Neutrophil (primary cell): ENCODE measurements around the gene PFKFB3.
"Not testable (repeated sequence)": the region's sequence is repeated elsewhere in the genome, so short reads cannot be mapped to it uniquely, and the experiment has no call there.

Experiments
- H3K27ac ChIP-seq: fragments of 200-600 bp; sonication (generic); 2 replicates; pipeline ENCODE4 v1.5.1; 2016; ENCODE audit warnings: mild to moderate bottlenecking, moderate library complexity
- H3K27me3 ChIP-seq: fragments of 200-600 bp; sonication (generic); 2 replicates; pipeline ENCODE4 v1.6.0; 2016; ENCODE audit warnings: mild to moderate bottlenecking
- H3K36me3 ChIP-seq: fragments of 200-600 bp; sonication (generic); 2 replicates; pipeline ENCODE4 v1.5.1; 2017
- H3K4me1 ChIP-seq, 2 experiments: fragments of 200-600 bp in 1 of 2; sonication (generic) in 1 of 2; 1 replicate in 1 of 2; 2 replicates in 1 of 2; pipeline versions ENCODE4 v1.5.1 to v1.6.1; 2013 to 2016; ENCODE audit warnings: low read depth in 1 of 2, low read length in 1 of 2, mild to moderate bottlenecking in 1 of 2, moderate library complexity in 1 of 2; ENCODE audit not compliant: control insufficient read depth in 1 of 2, insufficient read depth in 1 of 2
- H3K4me3 ChIP-seq, 2 experiments: fragments of 200-600 bp in 1 of 2; sonication (generic) in 1 of 2; 1 replicate in 1 of 2; 2 replicates in 1 of 2; pipeline ENCODE4 v1.5.1; 2013 to 2016; ENCODE audit warnings: low read depth in 1 of 2, low read length in 1 of 2, mild to moderate bottlenecking in 1 of 2, moderate library complexity in 1 of 2
- H3K9me3 ChIP-seq: fragments of 200-600 bp; sonication (generic); 2 replicates; pipeline ENCODE4 v1.5.1; 2016
- TF ChIP-seq, protein P1 (sequence below): fragments of 200-600 bp; sonication (generic); IDR thresholded peaks from 2 replicates; pipeline ENCODE4 v1.5.1; 2016; ENCODE audit warnings: antibody characterized with exemption

Gene PFKFB3

GRCh38 chr10:6162589-6163356, 40.0 kb upstream of the PFKFB3 start:
- Histone ChIP-seq H3K36me3 (no peaks in the 10 kb centered on the region), H3K27me3 (no peaks in the 10 kb centered on the region), H3K27ac (peak overlapping the region; percentile 77), H3K9me3 (no peaks in the 10 kb centered on the region), H3K4me3 (peak overlapping the region; percentile 75 to 78), H3K4me1 (peaks cover 24 to 25% of the 10 kb centered on the region in 2 experiments)
- TF ChIP-seq, protein P1, sequence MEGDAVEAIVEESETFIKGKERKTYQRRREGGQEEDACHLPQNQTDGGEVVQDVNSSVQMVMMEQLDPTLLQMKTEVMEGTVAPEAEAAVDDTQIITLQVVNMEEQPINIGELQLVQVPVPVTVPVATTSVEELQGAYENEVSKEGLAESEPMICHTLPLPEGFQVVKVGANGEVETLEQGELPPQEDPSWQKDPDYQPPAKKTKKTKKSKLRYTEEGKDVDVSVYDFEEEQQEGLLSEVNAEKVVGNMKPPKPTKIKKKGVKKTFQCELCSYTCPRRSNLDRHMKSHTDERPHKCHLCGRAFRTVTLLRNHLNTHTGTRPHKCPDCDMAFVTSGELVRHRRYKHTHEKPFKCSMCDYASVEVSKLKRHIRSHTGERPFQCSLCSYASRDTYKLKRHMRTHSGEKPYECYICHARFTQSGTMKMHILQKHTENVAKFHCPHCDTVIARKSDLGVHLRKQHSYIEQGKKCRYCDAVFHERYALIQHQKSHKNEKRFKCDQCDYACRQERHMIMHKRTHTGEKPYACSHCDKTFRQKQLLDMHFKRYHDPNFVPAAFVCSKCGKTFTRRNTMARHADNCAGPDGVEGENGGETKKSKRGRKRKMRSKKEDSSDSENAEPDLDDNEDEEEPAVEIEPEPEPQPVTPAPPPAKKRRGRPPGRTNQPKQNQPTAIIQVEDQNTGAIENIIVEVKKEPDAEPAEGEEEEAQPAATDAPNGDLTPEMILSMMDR = no peak

GRCh38 chr10:6163364-6164270, 39.1 kb upstream of the PFKFB3 start:
- Histone ChIP-seq H3K4me3 (peak overlapping the region; percentile 75 to 78), H3K4me1 (peaks cover 24 to 25% of the 10 kb centered on the region in 2 experiments), H3K36me3 (no peaks in the 10 kb centered on the region), H3K27ac (peak overlapping the region; percentile 77), H3K9me3 (no peaks in the 10 kb centered on the region), H3K27me3 (no peaks in the 10 kb centered on the region)
- TF ChIP-seq, protein P1 = peak; percentile 15

DNA sequence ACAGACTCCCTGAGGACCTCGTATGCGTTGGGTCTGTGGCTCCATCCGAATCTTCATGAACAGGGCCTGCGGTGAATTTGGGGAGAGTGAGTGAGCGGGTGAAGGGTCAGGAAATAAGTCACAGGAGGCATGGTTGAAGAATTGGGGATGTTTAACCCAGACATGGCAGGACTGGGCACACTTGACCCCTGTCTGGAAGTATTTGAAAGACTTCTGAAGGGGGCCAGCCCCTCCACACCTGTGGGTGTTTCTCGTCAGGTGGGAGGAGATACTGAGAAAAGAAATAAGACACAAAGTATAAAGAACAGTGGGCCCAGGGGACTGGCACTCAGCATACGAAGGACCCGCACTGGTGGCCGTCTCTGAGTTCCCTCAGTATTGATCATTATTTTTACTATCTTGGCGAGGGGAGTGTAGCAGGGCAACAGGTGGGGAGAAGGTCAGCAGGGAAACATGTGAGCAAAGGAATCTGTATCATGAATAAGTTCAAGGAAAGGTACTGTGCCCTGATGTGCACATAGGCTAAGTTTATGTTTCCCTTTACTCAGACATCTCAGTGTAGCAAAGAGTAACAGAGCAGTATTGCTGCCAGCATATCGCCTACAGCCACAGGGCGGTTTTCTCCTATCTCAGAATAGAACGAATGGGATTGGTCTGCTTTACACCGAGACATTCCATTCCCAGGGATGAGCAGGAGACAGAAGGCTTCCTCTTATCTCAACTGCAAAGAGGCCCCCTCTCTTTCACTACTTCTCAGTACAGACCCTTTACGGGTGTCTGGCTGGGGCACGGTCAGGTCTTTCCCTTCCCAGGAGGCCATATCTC, 38.2 kb upstream of the PFKFB3 start:
- peak overlapping the region; percentile 75 to 78 for H3K4me3 ChIP-seq
- peaks cover 24 to 25% of the 10 kb centered on the region in 2 experiments for H3K4me1 ChIP-seq
- H3K9me3 ChIP-seq = no peaks in the 10 kb centered on the region
- H3K27me3 ChIP-seq = no peaks in the 10 kb centered on the region
- H3K36me3 ChIP-seq = no peaks in the 10 kb centered on the region
- TF ChIP-seq, protein P1 = no peak
- H3K27ac ChIP-seq = peak overlapping the region; percentile 77

DNA sequence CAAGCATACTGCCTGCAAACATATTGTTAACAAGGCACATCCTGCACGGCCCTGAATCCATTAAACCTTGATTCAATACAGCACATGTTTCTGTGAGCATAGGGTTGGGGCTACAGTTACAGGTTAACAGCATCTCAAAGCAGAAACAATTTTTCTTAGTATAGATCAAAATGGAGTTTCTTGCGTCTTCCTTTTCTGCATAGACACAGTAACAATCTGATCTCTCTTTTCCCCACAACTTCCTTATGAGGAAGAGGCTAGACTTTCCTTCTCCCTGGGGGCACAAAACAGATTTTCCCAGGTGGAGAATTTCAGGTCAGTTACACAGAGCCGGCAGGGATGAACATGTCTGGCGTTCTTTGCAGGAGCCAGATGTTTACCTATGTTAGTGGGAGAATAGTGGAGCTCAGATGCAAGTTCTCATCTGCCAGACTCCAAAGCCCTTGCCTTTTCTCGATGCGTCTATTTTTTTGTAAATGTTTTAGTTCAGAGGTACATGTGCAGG, 37.5 kb upstream of the PFKFB3 start:
- H3K4me1 ChIP-seq = peaks cover 21 to 26% of the 10 kb centered on the region in 2 experiments
- H3K9me3 ChIP-seq = no peaks in the 10 kb centered on the region
- no peak overlapping the region for H3K4me3 ChIP-seq
- peak overlapping the region; percentile 23 for H3K27ac ChIP-seq
- H3K27me3 ChIP-seq = no peaks in the 10 kb centered on the region
- H3K36me3 ChIP-seq = no peaks in the 10 kb centered on the region
- TF ChIP-seq, protein P1 = no peak

DNA sequence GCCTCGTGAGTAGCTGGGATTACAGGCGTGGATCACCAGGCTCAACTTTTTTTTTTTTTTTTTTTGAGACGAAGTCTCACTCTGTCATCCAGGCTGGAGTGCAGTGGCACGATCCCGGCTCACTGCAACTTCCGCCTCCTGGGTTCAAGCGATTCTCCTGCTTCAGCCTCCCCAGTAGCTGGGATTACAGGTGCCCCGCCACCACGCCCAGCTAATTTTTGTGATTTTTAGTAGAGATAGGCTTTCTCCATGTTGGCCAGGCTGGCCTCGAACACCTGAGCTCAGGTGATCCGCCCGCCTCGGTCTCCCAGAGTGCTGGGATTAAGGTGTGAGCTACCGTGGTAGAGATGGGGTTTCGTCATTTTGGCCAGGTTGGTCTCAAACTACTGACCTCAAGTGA, 36.8 kb upstream of the PFKFB3 start:
- not testable (repeated sequence) for H3K9me3 ChIP-seq, H3K27ac ChIP-seq, H3K27me3 ChIP-seq, H3K4me3 ChIP-seq, H3K36me3 ChIP-seq
- H3K4me1 ChIP-seq = peaks cover 21 to 31% of the 10 kb centered on the region in 2 experiments
